GM19238 (cell line): ENCODE measurements around the gene ZKSCAN1.
"Not testable (repeated sequence)": the region's sequence is repeated elsewhere in the genome, so short reads cannot be mapped to it uniquely, and the experiment has no call there.

ENCODE experiments used
- DNase-seq: peaks from one replicate; pipeline ENCODE4 v3.0.0; 2011; ENCODE audit warnings: low spot score; ENCODE audit not compliant: insufficient read length

ZKSCAN1 gene

GRCh38 chr7:100000239-100000638 lies 15.2 kb upstream of the ZKSCAN1 start:
- DNase-seq, result no peak

GRCh38 chr7:100003711-100004661 lies 11.4 kb upstream of the ZKSCAN1 start:
- no peak for DNase-seq

- DNase-seq, result no peak
Observed at GRCh38 chr7:100007887-100008286, 7.5 kb upstream of the ZKSCAN1 start.

GRCh38 chr7:100008525-100008924 lies 6.9 kb upstream of the ZKSCAN1 start:
- DNase-seq, result no peak

GRCh38 chr7:100009952-100010351 lies 5.4 kb upstream of the ZKSCAN1 start:
- DNase-seq, result not testable (repeated sequence)

- DNase-seq, result no peak
Observed at GRCh38 chr7:100010901-100011300, 4.5 kb upstream of the ZKSCAN1 start.

- no peak for DNase-seq
Observed at GRCh38 chr7:100011516-100011915, 3.9 kb upstream of the ZKSCAN1 start.

GRCh38 chr7:100012385-100013327 lies 2.7 kb upstream of the ZKSCAN1 start:
- DNase-seq, result not testable (repeated sequence)

GRCh38 chr7:100013328-100013676 lies 2.1 kb upstream of the ZKSCAN1 start:
- DNase-seq, result no peak

GRCh38 chr7:100016215-100016901 lies 962 bp downstream of the ZKSCAN1 start:
- DNase-seq, result no peak

GRCh38 chr7:100017300-100017699 lies 1.9 kb downstream of the ZKSCAN1 start:
- no peak for DNase-seq

GRCh38 chr7:100017875-100018274 lies 2.5 kb downstream of the ZKSCAN1 start:
- no peak for DNase-seq

GRCh38 chr7:100019908-100020307 lies 4.5 kb downstream of the ZKSCAN1 start:
- no peak for DNase-seq

GRCh38 chr7:100021297-100021696 lies 5.9 kb downstream of the ZKSCAN1 start:
- no peak for DNase-seq

GRCh38 chr7:100022621-100023020 lies 7.2 kb downstream of the ZKSCAN1 start:
- DNase-seq, result no peak

- no peak for DNase-seq
Observed at GRCh38 chr7:100023526-100023925, 8.1 kb downstream of the ZKSCAN1 start.

- no peak for DNase-seq
Observed at GRCh38 chr7:100024020-100024619, 8.7 kb downstream of the ZKSCAN1 start.

- no peak for DNase-seq
Observed at GRCh38 chr7:100027197-100027596, 11.8 kb downstream of the ZKSCAN1 start.

GRCh38 chr7:100029596-100029995 lies 14.2 kb downstream of the ZKSCAN1 start:
- DNase-seq, result no peak

- no peak for DNase-seq
Observed at GRCh38 chr7:100033526-100033925, 18.1 kb downstream of the ZKSCAN1 start.

- no peak for DNase-seq
Observed at GRCh38 chr7:100034871-100035510, 19.6 kb downstream of the ZKSCAN1 start.
